GM18511 (cell line): ENCODE data around the gene NOL4L.
"Not testable (repeated sequence)": the region's sequence is repeated elsewhere in the genome, so short reads cannot be mapped to it uniquely, and the experiment has no call there.

ENCODE experiments used
- ATAC-seq: cut with Tn5 transposase; IDR thresholded peaks from one replicate; pipeline ENCODE4 v1.9.1; 2021; ENCODE audit warnings: mild to moderate bottlenecking, moderate library complexity; ENCODE audit not compliant: unreplicated experiment

Gene NOL4L

DNA sequence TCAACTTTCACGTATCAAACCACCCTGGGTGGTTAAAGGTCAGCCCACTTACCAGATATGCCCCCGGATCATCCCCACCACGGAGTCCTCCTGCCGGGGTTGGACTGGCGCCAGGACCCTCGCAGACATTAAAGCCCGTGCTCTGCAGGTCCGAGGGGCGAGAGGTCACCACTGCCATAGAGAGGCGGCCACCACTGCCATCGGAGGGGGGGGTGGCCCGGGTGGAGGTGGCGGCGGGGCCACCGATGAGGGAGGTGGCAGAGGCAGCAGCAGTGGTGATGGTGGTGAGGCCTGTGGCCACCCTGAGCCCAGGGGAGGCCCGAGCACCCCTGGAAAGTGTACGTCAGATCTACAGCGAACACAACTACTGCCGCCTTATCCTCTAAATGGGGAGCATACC, 150.7 kb downstream of the NOL4L start:
- ATAC-seq: no peak

GRCh38 chr20:32433311-32434021, 151.7 kb downstream of the NOL4L start:
- no peak for ATAC-seq

DNA sequence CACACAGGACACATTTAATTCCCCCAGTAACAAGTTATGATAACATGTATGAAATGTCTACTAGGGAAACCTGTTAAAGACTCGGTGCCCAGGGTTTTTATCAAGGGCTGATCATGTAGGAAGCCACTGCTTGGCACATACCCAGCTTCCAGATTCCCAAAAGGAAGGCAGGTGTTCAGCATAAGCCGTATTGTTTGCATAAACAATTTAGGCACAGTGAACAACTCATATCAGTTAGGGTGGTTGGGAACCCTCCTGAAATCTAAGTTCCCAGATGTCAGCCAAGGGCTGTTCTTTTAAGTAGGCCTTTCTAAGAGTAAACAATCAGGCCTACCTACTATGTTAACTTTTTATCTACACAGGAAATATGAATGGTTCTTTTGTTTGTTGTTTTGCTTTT, 152.9 kb downstream of the NOL4L start:
- no peak for ATAC-seq

DNA sequence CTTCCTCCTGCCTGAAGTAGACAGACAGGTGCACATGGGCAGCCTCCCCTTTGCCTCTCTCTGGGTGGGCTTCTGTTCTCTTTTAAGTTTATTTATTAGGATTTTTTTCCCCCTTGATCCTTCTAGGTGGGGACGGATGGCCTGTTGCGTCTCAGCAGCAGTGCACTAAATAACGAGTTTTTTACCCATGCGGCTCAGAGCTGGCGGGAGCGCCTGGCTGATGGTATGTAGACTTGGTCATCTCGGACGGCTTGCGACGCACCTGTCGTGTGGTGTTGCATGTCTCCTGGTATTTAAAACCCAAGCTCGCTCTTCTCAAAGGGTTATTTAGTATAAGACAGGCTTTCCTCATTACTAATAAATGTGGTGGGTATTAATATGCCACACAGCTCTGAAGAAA, 153.7 kb downstream of the NOL4L start:
- no peak for ATAC-seq

- ATAC-seq: no peak
Observed at GRCh38 chr20:32429745-32430360, 155.3 kb downstream of the NOL4L start.

- ATAC-seq: no peak
Observed at GRCh38 chr20:32429343-32429742, 155.8 kb downstream of the NOL4L start.

DNA sequence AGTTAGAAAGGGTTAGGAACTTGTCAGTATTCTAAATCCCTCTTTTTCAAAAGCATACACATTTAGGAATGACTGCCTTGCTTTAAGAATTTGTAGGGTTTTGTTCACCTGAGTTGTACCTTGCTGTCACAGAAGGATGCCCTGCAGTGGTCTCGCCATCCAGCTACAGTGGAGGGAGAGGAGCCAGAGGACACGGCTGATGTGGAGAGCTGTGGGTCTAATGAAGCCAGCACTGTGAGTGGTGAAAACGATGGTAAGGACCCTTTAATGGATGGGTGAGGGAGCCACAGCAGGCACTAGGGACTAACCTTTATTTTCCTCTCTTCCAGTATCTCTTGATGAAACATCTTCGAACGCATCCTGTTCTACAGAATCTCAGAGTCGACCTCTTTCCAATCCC, 157.1 kb downstream of the NOL4L start:
- no peak for ATAC-seq

GRCh38 chr20:32421290-32421689, 163.8 kb downstream of the NOL4L start:
- ATAC-seq: no peak

DNA sequence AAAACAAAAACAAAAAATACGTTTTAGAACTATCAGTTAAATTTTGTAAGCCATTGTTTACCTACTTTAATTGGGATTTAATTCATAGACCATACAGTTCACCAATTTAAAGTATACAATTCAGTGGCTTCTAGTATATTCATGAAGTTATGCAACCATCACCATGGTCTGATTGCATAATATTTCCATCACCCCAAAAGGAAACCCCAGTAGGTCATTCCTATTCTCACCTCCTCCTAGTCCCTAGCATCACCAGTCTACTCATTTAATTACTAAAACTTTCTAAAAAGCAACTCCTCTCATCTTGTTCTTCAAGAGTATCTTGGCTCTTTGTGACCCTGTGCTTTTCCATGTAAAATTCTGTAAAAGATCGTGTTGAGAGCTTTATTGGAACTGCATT, 166.8 kb downstream of the NOL4L start:
- no peak for ATAC-seq

- ATAC-seq: no peak
Observed at GRCh38 chr20:32416206-32416605, 168.9 kb downstream of the NOL4L start.

- no peak for ATAC-seq
Observed at GRCh38 chr20:32415494-32415893, 169.6 kb downstream of the NOL4L start.

- no peak for ATAC-seq
Observed at GRCh38 chr20:32411955-32412706, 173.0 kb downstream of the NOL4L start.

GRCh38 chr20:32407131-32407750, 177.9 kb downstream of the NOL4L start:
- ATAC-seq: not testable (repeated sequence)

DNA sequence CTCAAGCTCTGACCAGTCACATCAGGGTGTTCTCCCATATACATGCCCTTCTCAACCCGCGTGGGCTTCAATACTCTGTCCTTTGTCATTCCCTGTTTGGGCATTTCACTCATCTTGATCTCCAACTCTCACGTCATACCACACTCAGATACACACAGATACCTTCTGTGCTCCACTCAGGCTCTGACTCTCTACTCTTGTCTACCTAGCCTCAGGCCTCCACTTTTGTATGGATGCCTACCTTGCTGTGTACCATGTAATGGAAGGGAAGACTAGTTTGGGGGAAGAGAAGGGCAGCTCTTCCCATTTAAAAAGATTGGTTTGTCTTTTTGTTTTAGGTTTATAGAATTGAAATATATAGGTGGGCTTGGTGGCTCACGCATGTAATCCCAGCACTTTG, 178.4 kb downstream of the NOL4L start:
- ATAC-seq: no peak

- no peak for ATAC-seq
Observed at GRCh38 chr20:32404017-32404416, 181.1 kb downstream of the NOL4L start.

- ATAC-seq: no peak
Observed at GRCh38 chr20:32400476-32400875, 184.7 kb downstream of the NOL4L start.

- no peak for ATAC-seq
Observed at GRCh38 chr20:32397567-32398084, 187.5 kb downstream of the NOL4L start.

GRCh38 chr20:32396646-32397160, 188.4 kb downstream of the NOL4L start:
- ATAC-seq: no peak

GRCh38 chr20:32395066-32395465, 190.1 kb downstream of the NOL4L start:
- no peak for ATAC-seq
